GM12873 (cell line): ENCODE results near the gene ACBD4.

ENCODE experiments used
- TF ChIP-seq, protein P1 (sequence below): IDR thresholded peaks from 2 replicates; pipeline ENCODE4 v1.5.1; 2012; ENCODE audit warnings: low read depth, mild to moderate bottlenecking, moderate library complexity, low read length, control low read depth; ENCODE audit not compliant: insufficient read depth; ENCODE audit errors: missing control alignments

ACBD4 gene

DNA sequence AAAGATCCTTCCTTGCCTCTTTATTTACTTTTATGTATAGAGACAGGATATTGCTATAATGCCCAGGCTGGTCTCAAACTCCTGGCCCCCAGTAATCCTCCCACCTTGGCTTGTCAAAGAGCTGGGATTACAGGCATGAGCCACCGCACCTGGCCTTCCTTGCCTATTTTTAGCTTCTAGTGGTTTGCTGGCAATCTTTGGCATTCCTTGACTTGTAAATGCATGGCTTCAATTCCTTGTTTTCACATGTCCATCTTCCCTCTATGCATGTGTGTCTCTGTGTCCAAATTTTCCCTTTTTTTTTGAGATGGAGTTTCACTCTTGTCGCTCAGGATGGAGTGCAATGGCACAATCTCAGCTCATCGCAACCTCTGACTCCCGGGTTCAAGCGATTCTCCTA lies 48.7 kb downstream of the ACBD4 start:
- TF ChIP-seq, protein P1, sequence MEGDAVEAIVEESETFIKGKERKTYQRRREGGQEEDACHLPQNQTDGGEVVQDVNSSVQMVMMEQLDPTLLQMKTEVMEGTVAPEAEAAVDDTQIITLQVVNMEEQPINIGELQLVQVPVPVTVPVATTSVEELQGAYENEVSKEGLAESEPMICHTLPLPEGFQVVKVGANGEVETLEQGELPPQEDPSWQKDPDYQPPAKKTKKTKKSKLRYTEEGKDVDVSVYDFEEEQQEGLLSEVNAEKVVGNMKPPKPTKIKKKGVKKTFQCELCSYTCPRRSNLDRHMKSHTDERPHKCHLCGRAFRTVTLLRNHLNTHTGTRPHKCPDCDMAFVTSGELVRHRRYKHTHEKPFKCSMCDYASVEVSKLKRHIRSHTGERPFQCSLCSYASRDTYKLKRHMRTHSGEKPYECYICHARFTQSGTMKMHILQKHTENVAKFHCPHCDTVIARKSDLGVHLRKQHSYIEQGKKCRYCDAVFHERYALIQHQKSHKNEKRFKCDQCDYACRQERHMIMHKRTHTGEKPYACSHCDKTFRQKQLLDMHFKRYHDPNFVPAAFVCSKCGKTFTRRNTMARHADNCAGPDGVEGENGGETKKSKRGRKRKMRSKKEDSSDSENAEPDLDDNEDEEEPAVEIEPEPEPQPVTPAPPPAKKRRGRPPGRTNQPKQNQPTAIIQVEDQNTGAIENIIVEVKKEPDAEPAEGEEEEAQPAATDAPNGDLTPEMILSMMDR = no peak

- TF ChIP-seq, protein P1 = no peak
These were observed 51.4 kb downstream of the ACBD4 start for GRCh38 chr17:45186801-45187354.

DNA sequence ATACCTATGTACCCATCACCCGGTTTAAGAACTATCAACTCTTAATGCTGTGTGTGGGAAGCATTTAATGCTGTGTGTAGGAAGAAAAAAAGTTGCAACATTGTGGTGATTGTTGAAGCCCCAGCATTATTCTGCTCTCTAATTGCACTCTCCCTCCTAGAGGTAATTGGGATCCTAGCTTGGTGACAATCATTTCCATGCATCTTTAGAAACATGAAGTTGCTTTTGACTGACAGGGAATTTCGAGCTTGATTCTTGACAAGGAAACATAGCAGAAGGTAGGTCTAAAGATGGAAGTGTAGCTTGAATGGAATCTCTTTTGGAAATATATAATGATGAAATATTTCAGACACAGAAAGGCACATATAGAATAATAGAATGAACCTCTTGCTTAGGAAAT lies 53.5 kb downstream of the ACBD4 start:
- TF ChIP-seq, protein P1 = no peak

GRCh38 chr17:45190503-45191255 lies 55.2 kb downstream of the ACBD4 start:
- TF ChIP-seq, protein P1 = no peak
